ENCODE data around the gene PDS5A. TPM values are rescaled to one million over a fixed set of nuclear protein-coding genes. Genes with fewer than 3 reads are reported as not detected.
"Not testable (repeated sequence)": the region's sequence is repeated elsewhere in the genome, so short reads cannot be mapped to it uniquely, and the experiment has no call there.

Gene PDS5A
- total and polyA plus RNA-seq, 10 donors = 17.9 to 90.7 (median 71.3) TPM

- H3K9me3 ChIP-seq = no peaks in the 10 kb centered on the region
- no peaks in the 10 kb centered on the region for H3K36me3 ChIP-seq
- no peak for DNase-seq
- H3K27me3 ChIP-seq (replicated peaks in 1 of 7) = no peaks in the 10 kb centered on the region
- H3K27ac ChIP-seq = no peak overlapping the region
- 73 to 87% (median 83%) methylated on average over 6 of the region's 6 CpGs for WGBS, 5 donors
- TF ChIP-seq, protein P1, sequence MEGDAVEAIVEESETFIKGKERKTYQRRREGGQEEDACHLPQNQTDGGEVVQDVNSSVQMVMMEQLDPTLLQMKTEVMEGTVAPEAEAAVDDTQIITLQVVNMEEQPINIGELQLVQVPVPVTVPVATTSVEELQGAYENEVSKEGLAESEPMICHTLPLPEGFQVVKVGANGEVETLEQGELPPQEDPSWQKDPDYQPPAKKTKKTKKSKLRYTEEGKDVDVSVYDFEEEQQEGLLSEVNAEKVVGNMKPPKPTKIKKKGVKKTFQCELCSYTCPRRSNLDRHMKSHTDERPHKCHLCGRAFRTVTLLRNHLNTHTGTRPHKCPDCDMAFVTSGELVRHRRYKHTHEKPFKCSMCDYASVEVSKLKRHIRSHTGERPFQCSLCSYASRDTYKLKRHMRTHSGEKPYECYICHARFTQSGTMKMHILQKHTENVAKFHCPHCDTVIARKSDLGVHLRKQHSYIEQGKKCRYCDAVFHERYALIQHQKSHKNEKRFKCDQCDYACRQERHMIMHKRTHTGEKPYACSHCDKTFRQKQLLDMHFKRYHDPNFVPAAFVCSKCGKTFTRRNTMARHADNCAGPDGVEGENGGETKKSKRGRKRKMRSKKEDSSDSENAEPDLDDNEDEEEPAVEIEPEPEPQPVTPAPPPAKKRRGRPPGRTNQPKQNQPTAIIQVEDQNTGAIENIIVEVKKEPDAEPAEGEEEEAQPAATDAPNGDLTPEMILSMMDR (IDR thresholded peaks at IDR 0.05 in 8 of 11, conservative IDR thresholded peaks at IDR 0.05 in 3 of 11) = no peak
- TF ChIP-seq POLR2AphosphoS5 (IDR thresholded peaks at IDR 0.05) = no peak
- no peak for TF ChIP-seq POLR2A (IDR thresholded peaks at IDR 0.05)
- intact Hi-C loops (cut with DNase I; ENCODE audit: low total_unique reads) = no loop called here
- no peak overlapping the region for H3K4me3 ChIP-seq
- no peaks in the 10 kb centered on the region for H3K4me1 ChIP-seq
These were observed 165.2 kb downstream of the PDS5A start for GRCh38 chr4:39812500-39812899.

- Histone ChIP-seq H3K4me3 (no peak overlapping the region), H3K27me3 (replicated peaks in 1 of 7) (no peaks in the 10 kb centered on the region), H3K27ac (no peak overlapping the region), H3K9me3 (no peaks in the 10 kb centered on the region), H3K36me3 (no peaks in the 10 kb centered on the region), H3K4me1 (no peaks in the 10 kb centered on the region)
- no peak for TF ChIP-seq POLR2AphosphoS5 (IDR thresholded peaks at IDR 0.05)
- TF ChIP-seq, protein P1 (IDR thresholded peaks at IDR 0.05 in 8 of 11, conservative IDR thresholded peaks at IDR 0.05 in 3 of 11) = no peak
- no peak for TF ChIP-seq POLR2A (IDR thresholded peaks at IDR 0.05)
- intact Hi-C loops (cut with DNase I; ENCODE audit: low total_unique reads) = no loop called here
- 61 to 77% (median 68%) methylated on average over 8 of the region's 8 CpGs for WGBS, 5 donors
- no peak for DNase-seq
These were observed 169.4 kb downstream of the PDS5A start for GRCh38 chr4:39808231-39808749.

GRCh38 chr4:39802005-39802404, 175.7 kb downstream of the PDS5A start:
- WGBS, 5 donors = 67 to 95% (median 77%) methylated on average over 4 of the region's 4 CpGs
- no peaks in the 10 kb centered on the region for H3K9me3 ChIP-seq
- TF ChIP-seq, protein P1 (IDR thresholded peaks at IDR 0.05 in 8 of 11, conservative IDR thresholded peaks at IDR 0.05 in 3 of 11) = no peak
- TF ChIP-seq POLR2AphosphoS5 (IDR thresholded peaks at IDR 0.05) = no peak
- no peak for TF ChIP-seq POLR2A (IDR thresholded peaks at IDR 0.05)
- no peaks in the 10 kb centered on the region for H3K36me3 ChIP-seq
- H3K27ac ChIP-seq = no peak overlapping the region
- H3K4me1 ChIP-seq = no peaks in the 10 kb centered on the region
- intact Hi-C loops (cut with DNase I; ENCODE audit: low total_unique reads) = no loop called here
- DNase-seq = no peak
- no peaks in the 10 kb centered on the region for H3K27me3 ChIP-seq (replicated peaks in 1 of 7)
- no peak overlapping the region for H3K4me3 ChIP-seq

DNA sequence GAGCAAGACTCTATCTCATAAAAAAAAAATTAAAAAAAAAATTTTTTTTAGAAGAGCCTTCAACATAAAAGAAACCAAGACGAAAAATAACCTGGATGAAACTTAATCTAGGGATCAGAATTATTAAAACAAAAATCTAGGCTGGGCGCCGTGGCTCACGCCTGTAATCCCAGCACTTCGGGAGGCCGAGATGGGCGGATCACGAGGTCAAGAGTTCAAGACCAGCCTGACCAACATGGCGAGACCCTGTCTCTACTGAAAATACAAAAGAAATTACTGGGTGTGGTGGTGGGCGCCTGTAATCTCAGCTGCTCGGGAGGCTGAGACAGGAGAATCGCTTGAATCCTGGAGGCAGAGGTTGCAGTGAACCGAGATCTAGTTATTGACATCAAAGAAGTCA, 184.7 kb downstream of the PDS5A start:
- H3K27me3 ChIP-seq (replicated peaks in 1 of 7); H3K27ac ChIP-seq; H3K36me3 ChIP-seq; H3K4me3 ChIP-seq; DNase-seq; H3K9me3 ChIP-seq; H3K4me1 ChIP-seq; intact Hi-C loops (cut with DNase I; ENCODE audit: low total_unique reads): not testable (repeated sequence)
- 94 to 95% (median 95%) methylated on average over 13 of the region's 13 CpGs for WGBS, 5 donors

DNA sequence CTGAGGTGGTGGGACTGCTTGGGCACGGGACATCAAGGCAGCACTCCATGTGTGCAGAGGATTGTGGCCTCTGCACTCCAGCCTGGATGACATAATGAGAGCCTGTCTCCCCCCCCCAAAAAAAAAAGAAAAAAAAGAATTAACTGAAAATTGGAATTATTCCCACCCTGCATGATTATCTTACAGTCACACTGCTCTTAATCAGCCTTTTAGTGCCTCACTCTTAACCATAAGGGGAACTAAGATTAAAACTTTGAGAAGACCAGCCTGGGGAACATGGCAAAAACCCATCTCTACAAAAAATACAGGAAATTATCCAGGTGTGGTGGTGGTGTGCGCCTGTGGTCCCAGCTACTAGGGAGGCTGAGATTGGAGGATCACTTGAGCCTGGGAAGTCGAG, 185.2 kb downstream of the PDS5A start:
- 68 to 93% (median 87%) methylated on average over 3 of the region's 3 CpGs for WGBS, 5 donors
- DNase-seq = no peak
- Histone ChIP-seq H3K4me3 (no peak overlapping the region), H3K36me3 (no peaks in the 10 kb centered on the region), H3K9me3 (no peaks in the 10 kb centered on the region), H3K4me1 (no peaks in the 10 kb centered on the region), H3K27me3 (replicated peaks in 1 of 7) (no peaks in the 10 kb centered on the region), H3K27ac (no peak overlapping the region)
- no peak for TF ChIP-seq POLR2AphosphoS5 (IDR thresholded peaks at IDR 0.05)
- no peak for TF ChIP-seq POLR2A (IDR thresholded peaks at IDR 0.05)
- TF ChIP-seq, protein P1 (IDR thresholded peaks at IDR 0.05 in 8 of 11, conservative IDR thresholded peaks at IDR 0.05 in 3 of 11) = no peak
- intact Hi-C loops (cut with DNase I; ENCODE audit: low total_unique reads) = no loop called here
